ENCODE results near the gene DMWD.

Gene DMWD

GRCh38 chr19:45746866-45747265, 45.8 kb downstream of the DMWD start:
- no peak for DNase-seq (ENCODE audit: low read depth)

GRCh38 chr19:45745606-45746005, 47.0 kb downstream of the DMWD start:
- DNase-seq (ENCODE audit: low read depth), result no peak

GRCh38 chr19:45742969-45743368, 49.7 kb downstream of the DMWD start:
- DNase-seq (ENCODE audit: low read depth), result no peak

GRCh38 chr19:45739498-45740439, 52.9 kb downstream of the DMWD start:
- no peak for DNase-seq (ENCODE audit: low read depth)

GRCh38 chr19:45733160-45733810, 59.4 kb downstream of the DMWD start, which contains the start of gene MEIOSIN:
Gene MEIOSIN (plus strand): TSS chr19:45733439. CDS start chr19:45735377, 1,938 bp downstream.
- no peak for DNase-seq (ENCODE audit: low read depth)
